ENCODE results near the gene ZNF397.

GRCh38 chr18:35231052-35231451 lies 9.8 kb upstream of the ZNF397 start:
- TF ChIP-seq POLR2AphosphoS5 (IDR thresholded peaks at IDR 0.05; ENCODE audit: borderline replicate concordance, low read depth, low read length) = no peak
- no peak for TF ChIP-seq EZH2 (IDR thresholded peaks at IDR 0.05)

Data from SK-N-MC (cell line).